ENCODE measurements around the gene FBXO11. TPM values are rescaled to one million over a fixed set of nuclear protein-coding genes. Genes with fewer than 3 reads are reported as not detected.

Gene FBXO11
- polyA plus RNA-seq (2013, experiment 1 of 4): 65.6 TPM
- 72.2 TPM for polyA plus RNA-seq (2013, experiment 2 of 4)
- 57.4 TPM for polyA plus RNA-seq (2013, experiment 3 of 4)
- 58.5 TPM for polyA plus RNA-seq (2013, experiment 4 of 4)

- H3K4me1 ChIP-seq (ENCODE audit: control insufficient read depth, insufficient read depth, low read length): peaks cover 12% of the 10 kb centered on the region
- H3K36me3 ChIP-seq (ENCODE audit: control insufficient read depth, insufficient read depth, low read length): no peaks in the 10 kb centered on the region
- no peaks in the 10 kb centered on the region for H3K9me3 ChIP-seq (ENCODE audit: control insufficient read depth, low read length)
- H3K27ac ChIP-seq (ENCODE audit: insufficient read depth, low read depth, low read length, poor library complexity, severe bottlenecking): peak within 1 kb of the TSS; percentile 96
- 0% methylated on average over 25 to 44 of the region's 54 CpGs for WGBS, 2 experiments
- peak within 1 kb of the TSS; percentile 88 for H3K4me3 ChIP-seq (ENCODE audit: insufficient read depth, low read depth, low read length)
- no peaks in the 10 kb centered on the region for H3K27me3 ChIP-seq (ENCODE audit: control insufficient read depth, insufficient read depth, low read length, poor library complexity, severe bottlenecking)
Observed at GRCh38 chr2:47906157-47907038, at the start of gene FBXO11. TSS of gene FBXO11 (minus strand) at chr2:47906498. CDS start at chr2:47905720, 778 bp downstream.

DNA sequence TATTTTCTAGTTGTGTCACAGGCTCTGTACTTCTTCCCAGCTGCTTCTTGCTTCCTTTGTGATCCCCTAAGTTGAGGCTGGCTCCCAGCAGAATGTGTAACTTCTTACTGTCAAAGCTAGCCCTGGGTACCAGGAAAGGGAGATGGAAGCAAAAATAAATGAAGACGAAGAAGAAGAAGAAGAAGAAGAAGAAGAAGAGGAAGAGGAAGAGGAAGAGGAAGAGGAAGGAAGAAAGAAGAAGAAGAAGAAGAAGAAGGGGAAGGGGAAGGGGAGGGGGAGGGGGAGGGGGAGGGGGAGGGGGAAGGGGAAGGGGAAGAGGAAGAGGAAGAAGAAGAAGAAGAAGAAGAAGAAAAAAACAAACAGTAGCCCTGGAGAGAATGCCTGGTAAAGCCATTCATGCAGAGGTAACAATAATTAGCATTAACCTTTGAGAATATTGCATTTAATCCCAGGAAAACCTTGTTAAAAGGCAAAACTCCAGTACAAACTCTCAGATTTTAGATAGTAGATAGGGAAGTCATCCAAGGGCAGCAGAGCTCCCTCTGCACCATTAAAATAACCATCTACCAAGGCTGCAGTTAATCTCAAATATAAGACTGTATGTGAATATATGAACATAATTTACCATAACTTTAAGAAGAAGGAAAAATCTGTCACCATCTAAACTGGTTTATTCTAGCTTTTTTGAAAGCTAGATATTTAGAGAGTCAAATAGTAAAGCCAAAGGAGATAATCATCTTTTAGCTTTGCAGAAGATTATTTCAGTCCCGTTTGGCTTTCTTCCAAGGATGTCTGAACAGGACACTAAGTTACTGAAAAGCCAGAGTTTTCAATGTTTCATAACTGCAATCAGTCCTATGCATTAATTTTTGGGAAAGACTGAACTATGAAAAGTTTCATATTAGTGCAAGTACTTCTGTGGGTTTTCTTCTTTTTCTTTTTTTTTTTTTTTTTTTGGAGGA is 44.3 kb upstream of the FBXO11 start:
- no peak overlapping the region for H3K27ac ChIP-seq (ENCODE audit: insufficient read depth, low read depth, low read length, poor library complexity, severe bottlenecking)
- H3K36me3 ChIP-seq (ENCODE audit: control insufficient read depth, insufficient read depth, low read length): no peaks in the 10 kb centered on the region
- H3K4me3 ChIP-seq (ENCODE audit: insufficient read depth, low read depth, low read length): no peak overlapping the region
- no peaks in the 10 kb centered on the region for H3K27me3 ChIP-seq (ENCODE audit: control insufficient read depth, insufficient read depth, low read length, poor library complexity, severe bottlenecking)
- H3K9me3 ChIP-seq (ENCODE audit: control insufficient read depth, low read length): no peaks in the 10 kb centered on the region
- no peaks in the 10 kb centered on the region for H3K4me1 ChIP-seq (ENCODE audit: control insufficient read depth, insufficient read depth, low read length)
- WGBS, 2 experiments: 90 to 95% methylated on average over 2 of the region's 2 CpGs

DNA sequence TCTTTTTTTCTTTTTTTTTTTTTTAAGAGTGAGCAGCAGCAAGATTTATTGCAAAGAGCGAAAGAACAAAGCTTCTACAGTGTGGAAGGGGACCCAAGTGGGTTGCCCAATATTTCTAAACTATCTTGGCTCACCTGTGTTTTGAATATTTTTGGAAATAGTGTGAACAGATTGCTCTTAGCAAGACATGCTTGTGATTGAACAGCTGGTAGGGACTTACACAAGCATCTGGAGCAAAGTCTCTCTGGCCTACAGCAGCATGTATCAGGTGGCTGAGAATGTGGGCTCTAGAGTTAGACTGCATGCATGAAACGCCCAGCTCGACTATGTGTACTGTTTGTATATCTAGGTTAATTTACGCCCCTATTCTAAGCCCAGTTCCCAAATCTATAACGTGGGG is 40.3 kb upstream of the FBXO11 start:
- Histone ChIP-seq H3K27ac (ENCODE audit: insufficient read depth, low read depth, low read length, poor library complexity, severe bottlenecking) (no peak overlapping the region), H3K36me3 (ENCODE audit: control insufficient read depth, insufficient read depth, low read length) (no peaks in the 10 kb centered on the region), H3K9me3 (ENCODE audit: control insufficient read depth, low read length) (no peaks in the 10 kb centered on the region), H3K4me1 (ENCODE audit: control insufficient read depth, insufficient read depth, low read length) (no peaks in the 10 kb centered on the region), H3K27me3 (ENCODE audit: control insufficient read depth, insufficient read depth, low read length, poor library complexity, severe bottlenecking) (no peaks in the 10 kb centered on the region), H3K4me3 (ENCODE audit: insufficient read depth, low read depth, low read length) (no peak overlapping the region)
- WGBS, 2 experiments: 95 to 96% methylated on average over 5 of the region's 5 CpGs

DNA sequence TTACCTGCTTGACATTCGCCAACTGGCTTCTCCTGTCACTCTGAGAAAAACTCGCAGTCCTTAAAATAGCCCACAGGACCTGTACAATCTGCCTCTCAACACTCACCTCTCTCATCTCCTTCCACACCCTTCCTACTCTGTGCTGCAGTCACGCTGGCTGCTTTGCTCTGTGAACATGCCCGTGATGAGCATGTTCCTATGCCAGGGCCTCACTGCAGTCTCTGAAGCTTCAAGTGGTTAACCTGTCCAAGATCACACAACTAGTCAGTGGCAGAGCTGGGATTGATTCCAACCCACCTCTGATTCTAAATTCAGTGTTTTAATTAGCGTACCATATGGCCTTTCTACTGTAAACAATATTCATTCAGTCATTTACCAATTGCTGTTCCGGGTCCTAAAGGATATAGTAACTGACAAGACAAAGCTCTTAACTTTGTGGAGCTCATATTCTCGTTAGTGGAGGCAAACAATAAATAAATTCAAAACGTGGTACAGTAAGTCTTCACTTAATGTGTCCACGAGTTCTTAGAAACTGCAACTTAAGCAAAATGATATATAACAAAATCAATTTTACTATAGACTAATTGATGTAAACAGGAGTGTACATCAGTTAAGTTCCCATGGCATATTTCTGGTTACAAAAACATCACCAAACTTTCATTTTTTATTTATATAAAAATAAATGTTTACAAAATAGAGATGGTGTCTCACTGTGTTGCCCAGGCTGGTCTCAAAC is 38.9 kb upstream of the FBXO11 start:
- WGBS, 2 experiments: 89 to 94% methylated on average over 8 to 9 of the region's 9 CpGs
- H3K4me3 ChIP-seq (ENCODE audit: insufficient read depth, low read depth, low read length): no peak overlapping the region
- no peaks in the 10 kb centered on the region for H3K27me3 ChIP-seq (ENCODE audit: control insufficient read depth, insufficient read depth, low read length, poor library complexity, severe bottlenecking)
- H3K4me1 ChIP-seq (ENCODE audit: control insufficient read depth, insufficient read depth, low read length): no peaks in the 10 kb centered on the region
- no peak overlapping the region for H3K27ac ChIP-seq (ENCODE audit: insufficient read depth, low read depth, low read length, poor library complexity, severe bottlenecking)
- no peaks in the 10 kb centered on the region for H3K36me3 ChIP-seq (ENCODE audit: control insufficient read depth, insufficient read depth, low read length)
- no peaks in the 10 kb centered on the region for H3K9me3 ChIP-seq (ENCODE audit: control insufficient read depth, low read length)

DNA sequence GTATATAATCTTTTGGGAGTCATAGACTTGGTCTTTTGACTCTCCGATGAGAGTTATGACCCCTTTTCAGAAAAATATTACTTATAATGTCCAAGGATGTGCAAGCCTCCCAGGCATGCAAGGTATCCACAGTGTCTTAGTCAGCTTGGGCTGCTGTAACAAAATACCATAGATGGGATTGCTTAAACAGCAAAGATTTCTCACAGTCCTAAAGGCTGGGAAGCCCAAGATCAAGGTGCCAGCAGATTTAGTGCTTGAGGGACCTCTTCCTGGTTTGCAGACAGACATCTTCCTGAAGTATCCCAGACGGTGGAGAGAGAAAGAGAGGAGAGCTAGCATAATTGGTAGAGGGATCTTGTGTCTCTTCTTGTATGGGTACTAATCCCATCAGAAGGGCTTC is 35.6 kb upstream of the FBXO11 start:
- Histone ChIP-seq H3K9me3 (ENCODE audit: control insufficient read depth, low read length) (no peaks in the 10 kb centered on the region), H3K27ac (ENCODE audit: insufficient read depth, low read depth, low read length, poor library complexity, severe bottlenecking) (no peak overlapping the region), H3K36me3 (ENCODE audit: control insufficient read depth, insufficient read depth, low read length) (no peaks in the 10 kb centered on the region), H3K4me1 (ENCODE audit: control insufficient read depth, insufficient read depth, low read length) (no peaks in the 10 kb centered on the region), H3K4me3 (ENCODE audit: insufficient read depth, low read depth, low read length) (no peak overlapping the region), H3K27me3 (ENCODE audit: control insufficient read depth, insufficient read depth, low read length, poor library complexity, severe bottlenecking) (no peaks in the 10 kb centered on the region)
- whole genome bisulfite sequencing, 2 experiments: 95 to 96% methylated on average over 2 of the region's 2 CpGs

- 92 to 97% methylated on average over 3 of the region's 3 CpGs for WGBS, 2 experiments
- no peak overlapping the region for H3K27ac ChIP-seq (ENCODE audit: insufficient read depth, low read depth, low read length, poor library complexity, severe bottlenecking)
- no peak overlapping the region for H3K4me3 ChIP-seq (ENCODE audit: insufficient read depth, low read depth, low read length)
- H3K9me3 ChIP-seq (ENCODE audit: control insufficient read depth, low read length): no peaks in the 10 kb centered on the region
- H3K4me1 ChIP-seq (ENCODE audit: control insufficient read depth, insufficient read depth, low read length): no peaks in the 10 kb centered on the region
- no peaks in the 10 kb centered on the region for H3K36me3 ChIP-seq (ENCODE audit: control insufficient read depth, insufficient read depth, low read length)
- no peaks in the 10 kb centered on the region for H3K27me3 ChIP-seq (ENCODE audit: control insufficient read depth, insufficient read depth, low read length, poor library complexity, severe bottlenecking)
Observed at GRCh38 chr2:47937677-47938076, 31.4 kb upstream of the FBXO11 start.

GRCh38 chr2:47935071-47935470 is 28.8 kb upstream of the FBXO11 start:
- H3K36me3 ChIP-seq (ENCODE audit: control insufficient read depth, insufficient read depth, low read length): no peaks in the 10 kb centered on the region
- H3K27me3 ChIP-seq (ENCODE audit: control insufficient read depth, insufficient read depth, low read length, poor library complexity, severe bottlenecking): no peaks in the 10 kb centered on the region
- H3K9me3 ChIP-seq (ENCODE audit: control insufficient read depth, low read length): no peaks in the 10 kb centered on the region
- H3K4me3 ChIP-seq (ENCODE audit: insufficient read depth, low read depth, low read length): no peak overlapping the region
- 80 to 84% methylated on average over 4 of the region's 4 CpGs for WGBS, 2 experiments
- H3K4me1 ChIP-seq (ENCODE audit: control insufficient read depth, insufficient read depth, low read length): no peaks in the 10 kb centered on the region
- H3K27ac ChIP-seq (ENCODE audit: insufficient read depth, low read depth, low read length, poor library complexity, severe bottlenecking): no peak overlapping the region

GRCh38 chr2:47918043-47918442 is 11.7 kb upstream of the FBXO11 start:
- no peak overlapping the region for H3K4me3 ChIP-seq (ENCODE audit: insufficient read depth, low read depth, low read length)
- H3K36me3 ChIP-seq (ENCODE audit: control insufficient read depth, insufficient read depth, low read length): no peaks in the 10 kb centered on the region
- no peak overlapping the region for H3K27ac ChIP-seq (ENCODE audit: insufficient read depth, low read depth, low read length, poor library complexity, severe bottlenecking)
- H3K9me3 ChIP-seq (ENCODE audit: control insufficient read depth, low read length): no peaks in the 10 kb centered on the region
- WGBS, 2 experiments: 93 to 98% methylated on average over 3 of the region's 3 CpGs
- peaks cover 9% of the 10 kb centered on the region for H3K4me1 ChIP-seq (ENCODE audit: control insufficient read depth, insufficient read depth, low read length)
- no peaks in the 10 kb centered on the region for H3K27me3 ChIP-seq (ENCODE audit: control insufficient read depth, insufficient read depth, low read length, poor library complexity, severe bottlenecking)

GRCh38 chr2:47917276-47917961 is 11.1 kb upstream of the FBXO11 start:
- H3K27ac ChIP-seq (ENCODE audit: insufficient read depth, low read depth, low read length, poor library complexity, severe bottlenecking): no peak overlapping the region
- H3K4me1 ChIP-seq (ENCODE audit: control insufficient read depth, insufficient read depth, low read length): peaks cover 9% of the 10 kb centered on the region
- no peak overlapping the region for H3K4me3 ChIP-seq (ENCODE audit: insufficient read depth, low read depth, low read length)
- H3K36me3 ChIP-seq (ENCODE audit: control insufficient read depth, insufficient read depth, low read length): no peaks in the 10 kb centered on the region
- H3K9me3 ChIP-seq (ENCODE audit: control insufficient read depth, low read length): no peaks in the 10 kb centered on the region
- H3K27me3 ChIP-seq (ENCODE audit: control insufficient read depth, insufficient read depth, low read length, poor library complexity, severe bottlenecking): no peaks in the 10 kb centered on the region
- WGBS, 2 experiments: 89 to 95% methylated on average over 2 to 3 of the region's 3 CpGs
